ENCODE data around the gene KRTAP24-1.

DNA sequence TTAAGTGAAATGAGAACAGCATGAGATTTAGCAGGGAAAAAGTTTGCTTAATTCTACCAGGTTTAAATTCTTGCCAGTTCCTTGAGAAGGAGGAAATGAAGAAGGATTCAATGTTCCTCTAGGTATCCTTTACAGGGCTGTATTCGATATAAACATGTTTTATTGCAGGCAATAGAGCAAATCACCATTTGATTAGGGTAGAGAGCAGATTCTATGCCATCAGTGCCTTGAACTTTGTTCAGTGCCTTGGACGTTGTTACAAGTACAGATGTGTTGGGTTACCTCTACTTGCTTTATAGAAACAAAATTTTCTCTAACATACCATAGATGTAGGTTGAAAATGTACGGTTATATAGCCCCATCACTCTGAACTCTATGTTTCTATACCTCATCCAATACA lies 48.7 kb downstream of the KRTAP24-1 start:
- TF ChIP-seq, protein P1, sequence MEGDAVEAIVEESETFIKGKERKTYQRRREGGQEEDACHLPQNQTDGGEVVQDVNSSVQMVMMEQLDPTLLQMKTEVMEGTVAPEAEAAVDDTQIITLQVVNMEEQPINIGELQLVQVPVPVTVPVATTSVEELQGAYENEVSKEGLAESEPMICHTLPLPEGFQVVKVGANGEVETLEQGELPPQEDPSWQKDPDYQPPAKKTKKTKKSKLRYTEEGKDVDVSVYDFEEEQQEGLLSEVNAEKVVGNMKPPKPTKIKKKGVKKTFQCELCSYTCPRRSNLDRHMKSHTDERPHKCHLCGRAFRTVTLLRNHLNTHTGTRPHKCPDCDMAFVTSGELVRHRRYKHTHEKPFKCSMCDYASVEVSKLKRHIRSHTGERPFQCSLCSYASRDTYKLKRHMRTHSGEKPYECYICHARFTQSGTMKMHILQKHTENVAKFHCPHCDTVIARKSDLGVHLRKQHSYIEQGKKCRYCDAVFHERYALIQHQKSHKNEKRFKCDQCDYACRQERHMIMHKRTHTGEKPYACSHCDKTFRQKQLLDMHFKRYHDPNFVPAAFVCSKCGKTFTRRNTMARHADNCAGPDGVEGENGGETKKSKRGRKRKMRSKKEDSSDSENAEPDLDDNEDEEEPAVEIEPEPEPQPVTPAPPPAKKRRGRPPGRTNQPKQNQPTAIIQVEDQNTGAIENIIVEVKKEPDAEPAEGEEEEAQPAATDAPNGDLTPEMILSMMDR (IDR thresholded peaks at IDR 0.05) = no peak
- no peak for TF ChIP-seq POLR2A (IDR thresholded peaks at IDR 0.05)

Data from lower leg skin (tissue), 3 donors.